Measurements from ENCODE around the gene TMEM214. TPM values are rescaled to one million over a fixed set of nuclear protein-coding genes. Genes with fewer than 3 reads are reported as not detected.

The TMEM214 gene
- total RNA-seq, 1 experiment from 2014 or later, result 55.3 TPM

DNA sequence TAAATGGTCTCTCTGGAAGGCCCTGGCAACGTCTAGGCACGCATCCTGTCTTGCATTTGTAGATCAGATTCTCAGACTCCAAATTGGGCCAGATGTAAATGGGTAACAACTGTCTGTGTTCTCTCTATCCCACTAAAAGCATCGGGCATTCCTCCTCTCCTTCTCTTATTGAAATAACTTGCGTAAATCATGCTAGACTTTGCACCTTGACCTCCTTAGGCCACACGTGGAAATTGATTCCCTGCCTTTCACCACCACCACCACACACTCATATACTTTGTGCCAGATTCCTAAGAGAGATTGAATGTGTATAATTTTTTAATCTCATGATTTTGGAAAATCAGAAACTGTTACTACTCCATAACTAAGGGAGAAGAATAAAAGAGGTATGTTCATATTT lies 41.0 kb upstream of the TMEM214 start:
- H3K9me3 Mint-ChIP-seq, result no peaks in the 10 kb centered on the region
- H3K23ac ChIP-seq (ENCODE audit: insufficient read length, low read depth, low read length), result no peak overlapping the region
- H2BK5ac ChIP-seq (ENCODE audit: insufficient read length, low read length), result no peak overlapping the region
- WGBS (ENCODE audit: extremely low coverage, insufficient read length, low lambda C conversion rate), result no CpG with 5 or more reads among the region's 5 CpGs
- H3K18ac ChIP-seq (ENCODE audit: insufficient read length, low read depth, low read length), result no peak overlapping the region
- H4K5ac ChIP-seq (ENCODE audit: insufficient read length, low read depth, low read length), result no peak overlapping the region
- no peak overlapping the region for H2AK5ac ChIP-seq (ENCODE audit: insufficient read length, low read length)
- H3K9ac ChIP-seq (ENCODE audit: extremely low read depth, insufficient read length, low read length), result no peak overlapping the region
- no peaks in the 10 kb centered on the region for H3K4me1 ChIP-seq (ENCODE audit: insufficient read depth, low read length)
- no peak overlapping the region for H4K8ac ChIP-seq (replicated peaks; ENCODE audit: insufficient read length, low read depth, low read length)
- H3K4me1 Mint-ChIP-seq, result no peaks in the 10 kb centered on the region
- H3K56ac ChIP-seq (ENCODE audit: insufficient read length, low read depth, low read length), result no peak overlapping the region
- no peak overlapping the region for H4K91ac ChIP-seq (ENCODE audit: insufficient read length, low read depth, low read length)
- no peak overlapping the region for H2BK12ac ChIP-seq (ENCODE audit: insufficient read length, low read depth, low read length)
- H2BK20ac ChIP-seq (ENCODE audit: low read depth, low read length, poor library complexity, severe bottlenecking), result no peak overlapping the region
- no peak overlapping the region for H3K14ac ChIP-seq (ENCODE audit: insufficient read depth, low read length)
- H3K36me3 Mint-ChIP-seq (ENCODE audit: insufficient read depth in 1 of 3, low read depth in 3 of 3), result no peaks in the 10 kb centered on the region
- H3K79me1 ChIP-seq (ENCODE audit: insufficient read depth, low read depth, low read length, poor library complexity, severe bottlenecking), result no peaks in the 10 kb centered on the region
- no peaks in the 10 kb centered on the region for H3K79me2 ChIP-seq (ENCODE audit: insufficient read depth, low read length)
- no peak overlapping the region for H3K4me3 Mint-ChIP-seq
- no peak overlapping the region for H3K27ac Mint-ChIP-seq
- no peaks in the 10 kb centered on the region for H4K20me1 ChIP-seq (ENCODE audit: control insufficient read depth, insufficient read depth, insufficient read length)
- no peak overlapping the region for H2BK15ac ChIP-seq (ENCODE audit: low read depth, low read length)
- H2AFZ ChIP-seq (ENCODE audit: low read length), result no peak overlapping the region
- H3K4ac ChIP-seq (ENCODE audit: low read depth, low read length), result no peak overlapping the region
- DNase-seq, result no peak
- no peaks in the 10 kb centered on the region for H3K27me3 ChIP-seq (ENCODE audit: insufficient read depth, low read length)
- H3K4me2 ChIP-seq (ENCODE audit: insufficient read depth, insufficient read length, low read length), result no peak overlapping the region
- TF ChIP-seq, protein P1, sequence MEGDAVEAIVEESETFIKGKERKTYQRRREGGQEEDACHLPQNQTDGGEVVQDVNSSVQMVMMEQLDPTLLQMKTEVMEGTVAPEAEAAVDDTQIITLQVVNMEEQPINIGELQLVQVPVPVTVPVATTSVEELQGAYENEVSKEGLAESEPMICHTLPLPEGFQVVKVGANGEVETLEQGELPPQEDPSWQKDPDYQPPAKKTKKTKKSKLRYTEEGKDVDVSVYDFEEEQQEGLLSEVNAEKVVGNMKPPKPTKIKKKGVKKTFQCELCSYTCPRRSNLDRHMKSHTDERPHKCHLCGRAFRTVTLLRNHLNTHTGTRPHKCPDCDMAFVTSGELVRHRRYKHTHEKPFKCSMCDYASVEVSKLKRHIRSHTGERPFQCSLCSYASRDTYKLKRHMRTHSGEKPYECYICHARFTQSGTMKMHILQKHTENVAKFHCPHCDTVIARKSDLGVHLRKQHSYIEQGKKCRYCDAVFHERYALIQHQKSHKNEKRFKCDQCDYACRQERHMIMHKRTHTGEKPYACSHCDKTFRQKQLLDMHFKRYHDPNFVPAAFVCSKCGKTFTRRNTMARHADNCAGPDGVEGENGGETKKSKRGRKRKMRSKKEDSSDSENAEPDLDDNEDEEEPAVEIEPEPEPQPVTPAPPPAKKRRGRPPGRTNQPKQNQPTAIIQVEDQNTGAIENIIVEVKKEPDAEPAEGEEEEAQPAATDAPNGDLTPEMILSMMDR (conservative IDR thresholded peaks at IDR 0.05), result no peak
- H3K27ac ChIP-seq (ENCODE audit: insufficient read length, low read depth, low read length), result no peak overlapping the region
- peaks cover 10% of the 10 kb centered on the region for H3K27me3 Mint-ChIP-seq (ENCODE audit: low read depth)
- H3T11ph ChIP-seq (ENCODE audit: low read length), result no peak overlapping the region
- no peaks in the 10 kb centered on the region for H3K9me3 ChIP-seq (ENCODE audit: control insufficient read depth, low read depth, low read length)
- H2BK120ac ChIP-seq (ENCODE audit: low read depth, low read length, poor library complexity, severe bottlenecking), result no peak overlapping the region
- no peaks in the 10 kb centered on the region for H3K23me2 ChIP-seq (ENCODE audit: insufficient read length, low read depth, low read length, poor library complexity, severe bottlenecking)
